AG04449 (cell line): ENCODE measurements around the gene RCN2.

Experiments
- CTCF ChIA-PET: fragments of 350-600 bp; formaldehyde crosslinking; extraction: SDS; loops from one replicate; lab custom pipeline; 2021; ENCODE audit warnings: antibody characterized with exemption; lab: Yijun Ruan, JAX
- POLR2A ChIA-PET: fragments of 400-600, 350-600 bp; formaldehyde crosslinking; extraction: SDS; loops from one replicate; lab custom pipeline; 2020; ENCODE audit warnings: antibody characterized with exemption, inconsistent platforms; lab: Yijun Ruan, JAX
- DNase-seq: peaks from one replicate; pipeline ENCODE4 v3.0.0-alpha.2; 2010; ENCODE audit warnings: low read depth, low spot score
- H3K4me3 ChIP-seq: 2 replicates; pipeline ENCODE4 v1.5.1; 2011; ENCODE audit warnings: low read depth, mild to moderate bottlenecking, control low read depth, low read length
- CTCF ChIP-seq: IDR thresholded peaks from one replicate; pipeline ENCODE4 v1.5.1; 2011; ENCODE audit warnings: mild to moderate bottlenecking, moderate library complexity, low read length, control low read depth, inconsistent platforms; ENCODE audit not compliant: insufficient read depth; ENCODE audit errors: missing control alignments

The RCN2 gene

GRCh38 chr15:76913737-76914136 is 17.8 kb upstream of the RCN2 start:
- H3K4me3 ChIP-seq: no peak overlapping the region
- no peak for DNase-seq
- ChIA-PET POLR2A (no interaction called here), CTCF (interaction anchor here (1.5 kb wide), 1 partner anchor 17 kb away, joined by 3 read pairs; the partner anchor contains the start of gene RCN2)
- no peak for TF ChIP-seq CTCF

- no peak overlapping the region for H3K4me3 ChIP-seq
These were observed 15.2 kb upstream of the RCN2 start for GRCh38 chr15:76916369-76916768.

DNA sequence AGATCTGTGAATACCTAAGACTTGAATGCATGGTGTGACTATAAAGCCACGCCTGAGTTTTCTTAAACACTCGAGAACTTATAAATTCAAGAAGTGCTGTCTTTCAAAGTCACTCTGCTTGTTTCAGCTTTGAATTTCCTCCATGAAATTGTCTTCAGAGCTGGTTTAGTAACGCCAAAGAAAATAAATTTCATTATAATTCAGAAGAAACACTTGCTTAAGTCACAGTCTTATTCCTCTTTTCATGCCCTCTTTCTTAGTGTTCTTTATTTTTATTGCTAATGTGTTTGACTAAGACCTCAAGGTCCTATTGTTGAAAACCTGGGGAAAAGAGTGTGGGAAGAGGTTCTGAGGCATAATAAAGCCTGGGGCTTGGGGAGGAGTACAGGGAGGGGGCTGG is 3.3 kb upstream of the RCN2 start:
- no peak for DNase-seq
- no peak overlapping the region for H3K4me3 ChIP-seq
- ChIA-PET POLR2A (no interaction called here), CTCF (no interaction called here)
- TF ChIP-seq CTCF: no peak

More at GRCh38 chr15:76916369-76916768, 15.2 kb upstream of the RCN2 start:
- ChIA-PET POLR2A (no interaction called here), CTCF (interaction anchor here (0.9 kb wide), 1 partner anchor 11 kb away, joined by 3 read pairs; the partner anchor contains the start of gene SCAPER)
- no peak for TF ChIP-seq CTCF
- DNase-seq: no peak

DNA sequence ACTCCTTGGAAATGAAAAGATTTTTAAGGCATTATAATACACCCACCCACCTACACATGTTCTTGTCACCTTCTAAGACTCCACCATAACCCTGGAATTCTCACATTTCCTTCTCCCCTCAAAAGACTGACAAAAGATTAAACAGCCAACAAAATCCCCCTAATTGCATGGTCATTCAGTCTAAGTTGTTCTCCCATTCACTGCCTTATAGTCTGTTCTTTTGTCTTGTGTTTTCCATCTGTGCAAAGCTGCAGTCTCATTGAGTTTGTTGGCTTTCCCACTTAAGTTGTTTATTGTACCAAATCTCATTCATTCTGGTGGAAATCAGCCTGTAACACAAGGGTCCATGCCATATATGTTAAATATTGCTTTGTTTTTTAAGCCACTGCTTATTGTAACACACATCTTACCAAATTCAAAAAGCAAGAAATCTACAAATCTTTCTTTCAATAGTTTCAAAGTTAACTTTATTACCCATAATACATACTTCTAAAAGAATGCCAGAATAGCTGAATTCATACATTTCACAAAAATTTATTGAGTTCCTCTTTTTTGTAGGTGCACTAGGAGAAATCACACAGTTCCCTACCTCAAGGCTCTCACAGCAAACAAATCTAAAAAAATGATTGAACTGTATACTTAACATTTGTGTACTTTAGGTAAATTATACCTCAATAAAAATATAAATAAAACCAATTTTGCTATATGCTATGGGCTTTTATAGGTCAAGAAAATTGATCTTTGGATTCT is 2.4 kb upstream of the RCN2 start:
- no peak overlapping the region for H3K4me3 ChIP-seq
- ChIA-PET POLR2A (no interaction called here), CTCF (no interaction called here)
- TF ChIP-seq CTCF: no peak
- DNase-seq: no peak

DNA sequence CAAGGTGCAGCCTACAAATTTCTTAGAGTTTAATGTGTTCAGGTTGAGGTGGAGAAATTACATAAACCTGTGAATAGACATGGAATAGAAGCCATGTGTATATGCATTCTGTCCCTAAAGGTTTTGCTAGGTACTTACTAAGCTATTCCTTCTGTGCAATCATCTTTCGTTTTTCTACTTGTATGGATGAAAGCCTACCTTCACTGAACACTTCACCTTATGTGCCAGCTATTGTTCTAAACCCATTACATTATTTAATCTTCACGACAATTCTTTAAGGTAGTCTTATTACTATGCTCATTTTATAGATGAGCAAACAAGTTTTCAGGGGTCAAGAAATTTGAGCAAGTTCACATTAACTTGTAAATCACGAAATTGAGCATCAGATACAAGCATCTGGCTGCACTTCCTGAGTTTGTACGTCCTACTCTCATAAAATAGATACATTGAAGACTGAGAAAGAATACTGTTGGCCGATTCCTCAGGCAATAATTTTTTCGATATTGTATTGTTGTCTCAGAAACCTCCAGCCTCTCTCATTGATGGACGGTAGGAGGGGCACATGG is 635 bp upstream of the RCN2 start:
- POLR2A ChIA-PET: interaction anchor here (0.6 to 1.5 kb wide), 3 partner anchors 24 to 595 kb away, joined by 3 to 4 read pairs (median 3); no protein-coding TSS in a partner anchor
- no peak for TF ChIP-seq CTCF
- no peak for DNase-seq
- CTCF ChIA-PET: interaction anchor here (1.0 to 1.3 kb wide), 2 partner anchors 18 to 43 kb away, joined by 3 read pairs; no protein-coding TSS in a partner anchor
- peak overlapping the region; percentile 69 for H3K4me3 ChIP-seq
